Measurements from ENCODE around the gene DGKD.
"Not testable (repeated sequence)": the region's sequence is repeated elsewhere in the genome, so short reads cannot be mapped to it uniquely, and the experiment has no call there.

The DGKD gene

DNA sequence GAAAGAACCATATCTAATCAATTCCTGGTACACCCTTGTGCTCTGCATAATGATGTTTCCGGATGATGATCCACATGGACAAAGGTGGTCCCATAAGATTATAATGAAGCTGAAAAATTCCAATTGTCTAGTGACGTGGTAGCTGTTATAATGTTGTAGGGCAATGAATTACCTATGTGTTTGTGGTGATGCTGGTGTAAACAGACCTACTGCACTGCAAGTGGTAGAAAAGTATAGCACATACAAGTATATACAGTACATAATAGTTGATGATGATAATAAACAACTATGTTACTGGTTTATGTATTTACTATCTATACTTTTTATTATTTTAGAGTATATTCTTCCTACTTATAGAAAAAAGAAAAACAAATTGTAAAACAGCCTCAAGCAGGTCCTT is 8.4 kb downstream of the DGKD start:
- no peak for DNase-seq

DNA sequence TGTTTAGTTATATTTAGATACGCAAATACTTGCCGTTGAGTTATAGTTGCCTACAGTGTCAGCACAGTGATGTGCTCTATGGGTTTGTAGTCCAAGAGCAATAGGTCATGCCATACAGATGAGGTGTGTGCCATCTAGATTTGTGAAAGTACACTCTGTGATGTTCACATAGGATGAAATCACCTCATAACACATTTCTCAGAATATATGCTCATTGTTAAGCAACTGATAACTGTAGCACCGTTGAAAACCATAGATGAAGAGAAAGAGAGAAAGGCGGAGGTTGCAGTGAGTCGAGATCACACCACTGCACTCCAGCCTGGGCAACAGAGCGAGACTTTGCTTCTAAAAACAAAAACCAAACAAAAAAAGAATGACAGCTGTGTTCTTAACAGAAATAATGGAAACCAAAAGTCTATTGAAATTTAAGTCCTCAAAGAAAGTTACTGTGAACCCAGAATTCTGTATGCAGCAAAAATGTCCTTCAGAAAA is 9.5 kb downstream of the DGKD start:
- DNase-seq, result no peak

DNA sequence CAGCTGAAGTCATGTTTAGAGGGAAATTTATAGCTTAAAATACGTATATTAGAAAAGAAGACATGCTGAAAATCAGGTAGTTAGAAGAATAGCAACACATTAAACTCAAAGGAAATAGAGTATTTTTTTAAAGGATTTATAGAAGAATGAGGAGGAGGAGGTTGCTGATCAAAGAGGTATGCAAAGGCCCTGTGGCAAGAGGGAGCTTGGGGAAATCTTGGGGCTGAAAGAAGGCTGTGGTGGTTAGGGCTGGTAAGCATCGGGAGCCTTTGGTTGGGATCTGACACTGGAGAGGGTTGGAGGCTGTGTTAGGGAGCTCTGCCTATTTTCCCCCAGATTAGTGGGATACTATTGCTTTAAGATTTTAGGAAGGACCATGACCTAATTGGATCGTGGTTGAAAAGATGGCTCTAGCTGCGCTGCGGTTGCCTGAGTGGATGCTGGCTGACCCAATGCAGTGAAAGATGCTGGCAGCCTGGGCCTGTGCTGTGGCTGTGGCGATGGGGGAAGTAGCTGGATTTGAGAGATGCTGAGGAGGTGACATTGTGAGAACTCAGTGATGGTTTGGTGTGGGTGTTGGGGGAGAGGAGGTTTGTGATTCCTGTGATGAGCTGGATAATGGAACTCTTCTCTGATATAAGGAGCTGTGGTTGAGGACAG is 11.7 kb downstream of the DGKD start:
- DNase-seq, result no peak

DNA sequence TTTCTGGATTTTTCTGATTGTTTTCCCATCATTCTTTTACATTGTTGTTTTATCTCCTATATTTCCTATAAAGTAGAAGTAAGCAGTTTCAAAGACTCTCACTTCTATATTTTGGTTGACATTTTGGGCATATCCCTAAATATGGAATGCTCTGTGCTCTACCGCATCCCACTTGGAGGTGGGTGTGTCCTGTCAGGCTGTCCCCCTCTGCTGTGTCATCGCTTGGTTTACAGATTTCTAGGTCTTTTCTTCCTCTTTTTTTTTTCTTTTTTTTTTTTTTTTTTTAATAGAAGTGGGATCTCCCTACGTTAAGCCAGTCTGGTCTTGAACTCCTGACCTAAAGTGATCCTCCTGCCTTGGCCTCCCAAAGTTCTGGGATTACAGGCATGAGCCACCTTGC is 13.3 kb downstream of the DGKD start:
- DNase-seq, result no peak

DNA sequence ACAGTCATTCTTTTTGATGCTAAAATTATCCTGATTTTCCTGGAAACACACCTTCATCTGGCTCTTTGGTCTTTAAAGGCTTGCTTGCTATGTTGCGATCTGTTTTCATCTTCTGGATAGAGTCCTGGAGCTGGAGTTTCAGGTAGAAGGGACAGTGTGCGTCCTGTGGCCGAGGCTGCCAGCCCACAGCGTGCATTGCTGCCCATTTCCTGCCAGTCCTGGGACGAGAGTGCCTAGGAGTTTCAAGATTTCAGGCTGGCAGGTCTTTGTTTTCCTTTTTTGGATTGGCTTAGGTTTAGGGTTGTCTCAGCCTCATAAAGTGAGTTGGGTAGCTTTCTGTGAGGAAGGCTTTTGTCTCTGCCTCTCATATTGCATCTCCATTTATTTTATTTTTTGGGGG is 14.5 kb downstream of the DGKD start:
- no peak for DNase-seq

DNA sequence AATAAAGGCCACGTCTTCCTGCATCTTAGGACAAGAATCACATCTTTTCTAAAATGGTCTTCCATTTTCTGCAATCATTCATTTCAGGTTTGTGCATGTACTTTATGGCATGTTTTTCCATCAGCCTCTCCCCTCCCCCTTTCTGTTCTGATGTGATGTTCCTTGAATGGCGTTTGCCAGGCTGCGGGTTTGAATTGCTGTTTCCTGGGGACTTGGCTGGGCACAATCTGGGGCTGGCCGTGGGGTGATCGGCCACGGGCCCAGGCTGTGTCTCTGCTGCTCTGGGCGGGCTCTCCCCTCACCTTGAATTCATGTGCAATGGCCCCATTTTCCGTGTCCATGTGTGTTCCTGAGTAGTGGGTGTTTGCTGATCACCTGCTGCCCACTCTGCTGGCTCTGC is 15.2 kb downstream of the DGKD start:
- DNase-seq, result no peak

DNA sequence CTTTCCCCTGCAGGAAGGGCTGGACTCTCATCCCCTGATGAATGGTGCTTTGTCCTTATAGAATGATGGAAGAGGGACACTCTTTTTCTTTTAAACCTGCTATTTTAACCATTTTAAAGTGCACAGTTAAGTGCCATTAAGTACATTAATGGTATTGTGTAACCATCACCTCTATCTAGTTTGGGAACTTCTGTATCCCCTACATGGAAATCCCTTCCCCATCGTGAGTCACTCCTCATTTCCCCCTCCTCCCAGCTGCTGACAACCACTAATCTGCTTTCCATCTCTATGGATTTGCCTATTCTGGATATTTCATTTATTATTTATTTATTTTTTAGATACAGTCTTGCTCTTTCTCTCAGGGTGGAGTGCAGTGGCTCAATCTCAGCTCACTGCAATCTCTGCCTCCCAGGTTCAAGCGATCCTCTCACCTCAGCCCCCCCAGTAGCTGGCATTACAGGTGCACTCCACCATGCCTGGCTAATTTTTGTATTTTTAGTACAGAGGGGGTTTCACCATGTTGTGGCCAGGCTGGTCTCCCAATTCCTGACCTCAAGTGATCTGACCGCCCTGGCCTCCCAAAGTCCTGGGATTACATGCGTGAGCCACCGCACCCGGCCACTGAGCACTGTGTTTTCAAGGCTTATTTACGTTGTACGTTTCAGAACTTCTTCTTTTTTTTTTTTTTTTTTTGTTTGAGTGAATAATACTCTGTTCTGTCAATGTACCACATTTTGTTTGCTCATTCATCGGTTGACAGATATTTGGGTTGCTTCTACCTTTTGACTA is 15.8 kb downstream of the DGKD start:
- DNase-seq, result no peak

DNA sequence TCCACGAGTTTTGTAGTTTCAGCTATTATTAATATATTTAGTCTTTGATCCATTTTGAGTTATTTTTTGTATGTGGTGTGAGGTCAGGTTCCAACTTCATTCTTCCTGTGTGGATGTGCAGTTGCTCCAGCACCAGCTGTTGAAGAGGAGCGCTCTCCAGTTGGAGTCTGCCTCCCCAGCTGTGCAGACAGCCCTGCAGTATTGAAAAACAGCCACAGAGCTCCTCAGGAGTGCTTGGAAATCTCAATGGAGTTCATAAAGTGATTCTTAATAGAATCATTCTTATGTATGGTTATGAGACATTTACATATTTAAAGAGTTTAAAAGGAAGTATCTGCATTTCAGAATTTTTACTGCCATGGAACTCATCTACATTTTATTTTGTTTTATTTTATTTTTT is 17.3 kb downstream of the DGKD start:
- DNase-seq, result no peak

DNA sequence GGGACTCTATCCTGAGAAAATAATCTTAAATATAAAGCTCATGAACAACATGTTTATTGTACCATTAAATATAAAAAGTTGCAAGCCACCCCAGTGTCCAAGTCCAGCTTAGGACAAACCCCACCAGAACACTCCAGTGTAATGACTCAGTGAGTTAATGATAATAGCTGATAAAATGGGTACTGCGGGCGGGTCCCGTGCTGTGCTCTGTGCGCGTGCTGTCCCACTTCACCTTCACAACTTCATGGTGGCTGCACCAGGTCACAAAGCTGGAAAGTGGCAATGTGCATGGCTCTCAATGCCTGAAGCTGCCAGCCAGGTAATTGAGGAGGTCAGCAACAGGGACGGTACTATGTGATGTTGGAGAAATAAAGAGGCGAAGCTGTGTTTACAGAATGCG is 18.6 kb downstream of the DGKD start:
- DNase-seq, result no peak

DNA sequence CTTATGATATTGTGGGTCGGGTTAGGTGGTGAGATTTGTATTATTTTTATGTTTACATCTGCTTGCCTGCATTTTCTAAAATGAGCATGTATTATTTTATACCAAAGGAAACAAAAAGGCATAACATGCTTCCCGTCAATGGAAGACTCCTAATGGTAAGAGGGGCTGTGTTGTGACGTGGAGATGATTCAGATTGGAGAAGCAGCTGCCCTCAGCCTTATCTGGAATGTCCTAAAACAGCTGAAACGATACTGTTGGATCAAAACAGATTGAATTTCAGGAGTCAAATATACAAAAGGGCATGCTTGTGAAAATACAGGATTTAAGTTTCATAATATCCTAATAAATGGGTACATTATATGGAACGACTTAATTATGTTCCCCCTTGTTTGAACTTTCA is 19.0 kb downstream of the DGKD start:
- no peak for DNase-seq

DNA sequence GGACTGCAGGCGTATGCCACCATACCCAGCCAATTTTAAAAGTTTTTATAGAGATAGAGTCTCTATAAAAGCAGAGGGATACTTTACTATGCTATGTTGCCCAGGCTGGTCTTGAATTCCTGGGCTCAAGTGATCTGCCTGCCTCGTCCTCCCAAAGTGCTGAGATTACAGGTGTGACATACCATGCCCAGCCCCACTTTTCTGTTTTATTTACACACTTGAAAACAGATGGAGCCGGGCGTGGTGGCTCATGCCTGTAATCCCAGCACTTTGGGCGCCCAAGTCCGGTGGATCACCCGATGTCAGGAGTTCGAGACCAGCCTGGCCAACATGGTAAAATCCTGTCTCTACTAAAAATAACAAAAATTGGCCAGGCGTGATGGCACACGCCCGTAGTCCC is 20.5 kb downstream of the DGKD start:
- DNase-seq, result not testable (repeated sequence)

DNA sequence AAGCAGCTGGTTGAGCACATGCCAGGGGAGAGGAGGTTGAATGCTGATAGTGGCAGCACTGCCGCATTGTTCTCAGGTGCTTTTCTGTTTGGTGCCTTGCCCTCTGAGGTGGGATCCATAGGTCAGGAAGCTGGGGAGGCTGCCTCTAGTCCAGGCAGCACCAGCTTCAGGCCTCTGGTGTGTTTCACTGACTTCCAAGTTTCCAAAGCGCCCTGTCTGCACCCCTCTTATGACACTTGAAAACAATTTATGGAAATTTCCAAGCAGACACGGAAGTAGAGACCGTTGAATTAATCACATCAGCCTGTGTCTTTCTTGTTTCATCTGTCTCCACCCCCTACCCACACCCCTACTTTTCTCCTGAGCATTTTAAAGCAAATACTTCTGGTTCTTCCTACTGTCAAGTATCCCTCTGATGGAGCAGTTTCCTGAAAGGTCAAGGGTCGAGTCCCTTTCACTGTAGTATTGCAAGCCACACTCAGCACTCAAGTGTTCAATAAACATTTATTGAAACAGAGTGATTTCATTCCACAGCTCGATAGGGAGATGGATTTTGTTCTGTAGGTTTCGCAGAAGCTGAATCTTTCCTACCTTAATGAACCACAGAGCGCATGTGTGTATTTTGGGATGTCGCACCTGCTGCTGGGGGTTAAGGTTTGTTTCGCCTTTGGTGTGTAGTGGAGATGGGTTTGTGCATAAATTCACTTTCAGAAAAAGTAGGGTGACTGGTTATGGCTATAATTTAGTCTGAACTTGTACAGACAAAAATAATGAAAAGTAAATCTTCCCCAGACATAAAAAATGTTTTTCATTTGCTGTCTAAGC is 21.4 kb downstream of the DGKD start:
- no peak for DNase-seq

DNA sequence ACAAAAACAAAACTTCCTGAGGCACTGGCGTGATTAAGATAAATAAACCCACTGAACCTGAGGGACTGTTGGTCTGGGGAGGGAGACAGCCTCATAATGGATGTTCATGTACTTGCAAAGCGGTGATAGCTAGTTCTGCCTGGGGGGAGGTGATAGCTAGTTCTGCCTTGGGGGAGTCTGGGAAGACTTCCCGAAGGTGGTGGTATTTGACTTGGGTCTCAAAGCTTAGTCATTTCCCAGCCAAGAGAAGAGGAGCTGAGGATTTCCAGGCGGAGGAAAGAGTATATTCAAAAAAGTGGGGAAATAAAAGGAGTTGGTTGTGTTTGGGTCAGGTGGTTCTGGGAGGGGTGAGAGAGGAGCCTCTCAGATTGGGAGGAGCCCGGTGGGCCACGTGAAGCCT is 24.7 kb downstream of the DGKD start:
- DNase-seq, result no peak

DNA sequence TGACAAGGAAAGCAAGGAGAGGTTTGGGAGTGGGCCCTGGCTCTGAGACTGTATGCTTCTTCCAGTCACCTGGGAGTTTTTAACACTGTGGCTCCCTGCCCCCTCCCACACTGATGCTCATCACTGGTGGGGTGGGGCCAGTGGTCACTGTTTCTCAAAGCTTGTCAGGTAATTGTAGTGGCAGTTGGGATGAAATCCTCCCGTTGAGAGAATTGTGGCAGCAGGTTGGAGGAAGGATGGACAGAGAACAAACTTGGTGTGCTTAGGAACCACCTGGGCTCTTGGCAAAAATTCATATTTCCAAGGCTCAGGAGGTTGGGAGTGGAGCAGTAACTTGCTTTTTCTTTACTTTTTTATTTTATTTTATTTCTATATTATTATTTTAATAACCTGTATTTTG is 25.1 kb downstream of the DGKD start:
- no peak for DNase-seq

DNA sequence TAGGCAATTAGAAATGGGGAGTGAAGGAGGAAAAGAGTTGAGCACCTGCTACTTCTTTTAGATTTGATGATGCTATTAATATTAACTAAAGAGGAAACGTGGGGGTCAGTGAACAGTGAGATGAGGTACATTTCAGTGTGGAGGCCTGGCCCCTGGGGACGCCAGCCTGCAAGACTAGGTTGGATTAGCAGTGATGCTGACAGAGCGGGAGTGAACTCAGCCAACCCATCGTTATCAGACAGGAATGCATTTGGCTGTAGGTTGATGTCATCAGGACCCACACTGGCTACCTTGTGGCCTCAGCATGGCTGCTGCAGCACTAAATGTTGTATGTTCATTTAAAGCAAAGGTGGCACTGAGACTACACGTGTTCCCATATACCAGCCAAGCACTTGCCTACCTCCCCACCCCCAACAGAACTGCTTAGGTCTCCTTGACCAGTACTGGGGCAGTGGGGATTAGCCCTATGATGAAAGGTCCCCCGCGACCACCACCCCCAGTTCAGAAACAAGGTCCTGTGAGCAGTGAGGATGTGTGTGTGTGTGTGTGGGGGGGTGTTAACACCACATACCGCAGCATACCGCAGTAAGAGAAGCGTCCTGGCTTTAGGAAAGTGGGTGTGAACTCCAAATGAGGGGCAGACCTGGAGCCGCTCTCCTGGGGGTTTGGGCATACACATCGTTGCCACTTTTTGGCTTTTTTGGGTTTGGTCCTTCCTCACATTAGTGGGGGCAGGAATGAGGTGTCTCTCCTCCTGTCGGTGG is 26.0 kb downstream of the DGKD start:
- DNase-seq, result no peak

DNA sequence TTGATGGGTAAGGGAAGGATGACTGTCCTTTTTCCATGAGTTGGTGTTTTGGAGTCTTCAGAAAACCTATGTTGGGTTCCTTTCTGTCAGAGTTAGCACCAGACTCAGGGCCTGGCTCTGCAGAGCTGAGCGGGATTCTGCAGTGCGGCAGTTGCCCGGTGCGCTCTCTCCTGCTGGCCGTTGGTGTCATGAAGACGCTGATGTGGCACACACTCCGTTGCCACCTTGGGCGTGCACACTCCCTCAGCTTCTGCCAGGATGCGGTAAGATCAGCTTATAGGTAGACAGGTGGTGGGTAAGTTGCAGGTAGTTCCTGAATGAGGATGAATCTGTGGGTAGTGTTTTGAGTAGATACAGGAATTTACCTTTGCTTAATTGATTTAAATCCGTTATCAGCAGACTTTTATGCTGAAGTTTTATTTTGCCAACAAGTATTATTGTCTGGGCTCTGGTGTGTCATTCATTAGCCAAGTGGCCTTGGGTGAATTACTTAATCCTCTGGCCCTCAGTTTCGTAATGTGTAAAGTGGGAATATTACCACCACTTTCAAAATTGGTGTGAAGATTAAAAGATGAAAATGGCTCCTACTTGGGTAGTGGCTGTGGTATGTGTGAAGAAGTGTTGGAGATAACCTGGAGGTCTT is 26.8 kb downstream of the DGKD start:
- DNase-seq, result no peak

DNA sequence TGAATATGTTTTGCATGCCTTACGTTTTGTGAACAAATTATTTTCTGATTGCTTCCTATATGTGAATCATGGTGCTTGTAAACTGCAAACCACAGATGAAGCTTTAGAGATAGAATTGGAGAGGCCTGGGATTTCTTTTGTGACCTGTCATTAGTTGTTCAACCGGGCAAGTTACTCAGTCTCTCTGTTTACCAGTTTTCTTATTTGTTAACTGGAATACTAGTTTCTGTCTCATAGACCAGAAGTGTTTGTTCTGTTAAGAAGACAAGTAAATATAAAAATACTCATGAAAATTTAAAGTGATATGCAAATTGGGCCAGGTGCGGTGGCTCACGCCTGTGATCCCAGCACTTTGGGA is 27.3 kb downstream of the DGKD start:
- DNase-seq, result no peak

DNA sequence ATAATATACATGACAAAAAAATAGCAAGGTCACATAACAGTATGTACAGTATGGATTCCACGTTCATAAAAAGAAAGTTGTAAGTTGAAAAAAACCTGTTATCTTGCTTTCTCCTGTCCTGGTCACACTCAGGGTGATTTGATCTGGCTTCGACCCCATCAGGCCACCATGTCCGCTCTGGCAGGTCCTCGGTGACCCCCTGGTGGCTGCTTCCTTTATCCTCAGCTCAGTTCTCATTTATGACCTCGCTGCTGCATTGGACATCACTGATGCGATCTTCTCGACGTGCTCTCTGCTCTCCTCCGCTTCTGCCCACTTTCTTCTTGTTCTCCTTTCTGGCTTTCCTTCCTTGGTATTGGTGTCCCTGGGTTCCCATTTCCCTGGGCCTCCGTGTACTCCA is 29.7 kb downstream of the DGKD start:
- DNase-seq, result no peak

DNA sequence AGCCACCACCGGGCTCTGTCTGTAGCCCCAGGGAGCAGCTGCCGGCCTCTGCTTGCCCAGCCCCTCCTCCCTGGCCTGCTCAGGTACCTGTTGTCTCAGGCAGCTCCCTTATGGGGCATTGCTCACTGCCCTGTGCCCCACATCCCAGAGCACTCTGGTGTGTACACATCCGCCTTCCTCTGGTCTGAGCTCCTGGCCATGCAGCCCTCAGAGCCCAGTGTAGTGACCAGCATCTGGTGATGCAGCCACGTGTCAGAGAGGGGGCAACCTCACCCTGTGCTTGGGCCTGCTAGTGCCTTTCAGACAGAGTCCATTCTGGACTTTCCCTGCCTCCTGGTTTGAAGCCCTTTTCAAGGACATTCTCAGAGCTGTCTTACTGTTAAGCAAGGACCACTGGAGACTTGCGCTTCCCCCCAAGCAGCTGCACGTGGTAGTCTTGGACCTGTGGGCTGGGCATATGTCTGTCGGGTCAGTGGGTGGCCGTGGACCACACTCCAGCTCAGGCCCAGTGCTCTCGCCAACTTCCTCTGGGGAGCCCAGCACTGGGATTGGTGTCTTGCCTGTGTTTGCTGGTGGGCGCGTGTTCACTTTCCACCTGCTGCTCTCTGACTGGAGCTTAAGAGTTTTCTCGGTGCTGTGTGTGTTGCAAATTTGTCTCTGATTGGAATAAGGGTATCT is 30.7 kb downstream of the DGKD start:
- no peak for DNase-seq

DNA sequence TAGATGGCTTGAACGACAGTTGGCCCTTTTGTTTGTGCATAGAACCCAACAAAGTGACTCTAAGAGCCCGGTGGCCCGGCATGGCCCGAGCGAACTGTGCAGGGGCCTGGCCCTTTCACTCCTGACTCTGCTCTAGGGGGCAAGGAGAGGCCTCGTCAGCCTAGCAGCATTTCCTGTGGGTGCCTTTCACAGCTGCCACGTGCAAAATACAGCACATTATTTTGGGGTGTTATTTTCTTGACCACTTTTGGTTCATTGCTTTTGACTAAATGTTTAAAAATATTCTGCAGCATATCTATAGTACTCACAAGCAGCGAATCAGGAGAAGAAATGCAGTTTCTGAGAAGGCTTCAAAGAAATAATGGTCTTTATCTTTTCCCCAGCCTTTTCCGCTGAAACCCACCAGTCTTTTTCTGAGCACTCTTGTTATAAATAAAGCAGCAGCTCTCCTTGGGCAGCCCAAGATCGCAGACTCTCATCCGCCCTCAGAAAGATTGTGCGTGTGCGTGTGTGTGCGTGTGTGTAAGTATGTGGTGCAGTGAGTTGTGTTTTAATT is 31.3 kb downstream of the DGKD start:
- no peak for DNase-seq

DNA sequence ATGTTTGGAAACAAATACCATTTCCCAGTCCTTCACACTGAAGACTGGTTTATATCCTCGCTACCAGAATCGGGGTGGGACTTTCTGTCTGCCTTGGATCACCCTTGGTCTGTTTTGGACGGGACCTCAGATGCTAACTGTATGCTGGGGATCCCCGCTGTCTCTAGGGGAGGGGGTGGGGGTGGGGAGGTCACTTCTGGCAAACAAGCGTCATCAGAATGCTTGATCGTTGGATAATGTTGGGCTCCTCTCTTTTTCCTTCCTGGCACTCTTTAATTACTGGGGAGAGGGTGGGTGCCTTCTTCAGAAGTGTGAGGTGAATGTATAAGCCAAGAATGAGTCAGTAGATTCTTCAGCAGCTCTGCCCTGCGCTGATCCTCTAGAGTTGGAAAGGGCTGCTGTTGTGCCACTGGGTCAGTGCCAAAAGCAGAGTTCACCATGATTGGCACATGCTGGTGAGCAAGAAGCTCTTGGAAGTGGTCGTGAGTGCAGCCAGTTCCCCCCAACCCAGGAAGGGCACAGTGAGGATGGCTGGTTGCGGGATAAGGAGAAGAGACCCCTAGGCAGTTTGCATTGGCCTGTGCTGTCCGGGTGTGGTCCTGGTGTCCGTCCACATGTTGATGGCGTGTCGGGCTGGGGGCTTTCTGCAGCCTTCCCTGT is 32.2 kb downstream of the DGKD start:
- no peak for DNase-seq
